Measurements from ENCODE around the gene EPN2.
A peak's percentile ranks its signal among the peaks of the same experiment; 100 is the strongest.

EPN2 gene

DNA sequence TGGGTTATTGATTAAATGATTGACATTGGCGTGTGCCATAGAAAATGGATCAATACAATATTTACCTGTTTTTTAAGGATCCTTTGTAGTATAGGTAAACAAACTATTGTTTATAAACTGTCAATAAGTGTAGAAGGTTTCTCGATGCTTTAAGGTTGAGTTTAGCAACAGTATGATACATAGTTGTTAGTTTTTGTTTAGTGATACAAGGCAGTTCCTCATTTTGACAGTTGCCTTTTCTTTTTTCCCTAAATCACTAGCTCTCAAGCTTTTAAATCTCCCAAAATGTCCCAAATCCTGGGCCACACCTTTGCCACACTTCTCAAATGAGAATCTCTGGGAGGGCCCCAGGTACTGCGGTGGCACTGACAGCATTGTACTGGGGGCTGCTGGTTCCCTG is 57.3 kb downstream of the EPN2 start:
- no peak for DNase-seq (ENCODE audit: low read depth in 2 of 2)

DNA sequence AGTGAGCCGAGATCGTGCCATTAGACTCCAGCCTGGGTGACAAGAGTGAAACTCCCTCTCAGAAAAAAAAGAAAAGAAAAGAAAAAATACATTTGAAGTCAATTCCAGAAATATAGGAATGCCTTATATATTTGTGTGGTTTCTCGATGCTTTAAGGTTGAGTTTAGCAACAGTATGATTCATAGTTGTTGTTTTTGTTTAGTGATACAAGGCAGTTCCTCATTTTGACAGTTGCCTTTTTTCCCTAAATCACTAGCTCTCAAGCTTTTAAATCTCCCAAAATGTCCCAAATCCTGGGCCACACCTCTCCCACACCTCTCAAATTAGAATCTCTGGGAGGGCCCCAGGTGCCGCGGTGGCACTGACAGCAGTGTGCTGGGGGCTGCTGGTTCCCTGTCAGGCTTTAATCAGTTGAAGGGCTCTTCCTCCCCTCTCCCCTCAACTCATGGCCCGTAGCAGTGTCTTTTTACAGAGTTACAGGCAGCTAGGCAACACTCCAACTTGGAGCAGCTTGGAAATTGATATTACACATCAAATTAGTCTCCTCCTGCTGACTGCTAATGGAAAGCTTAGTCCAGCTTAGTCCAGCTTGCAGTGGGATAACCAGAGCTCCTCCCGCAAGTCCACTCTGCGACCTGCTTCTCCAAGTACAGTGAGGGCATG is 58.4 kb downstream of the EPN2 start:
- DNase-seq (ENCODE audit: low read depth in 2 of 2) = no peak

DNA sequence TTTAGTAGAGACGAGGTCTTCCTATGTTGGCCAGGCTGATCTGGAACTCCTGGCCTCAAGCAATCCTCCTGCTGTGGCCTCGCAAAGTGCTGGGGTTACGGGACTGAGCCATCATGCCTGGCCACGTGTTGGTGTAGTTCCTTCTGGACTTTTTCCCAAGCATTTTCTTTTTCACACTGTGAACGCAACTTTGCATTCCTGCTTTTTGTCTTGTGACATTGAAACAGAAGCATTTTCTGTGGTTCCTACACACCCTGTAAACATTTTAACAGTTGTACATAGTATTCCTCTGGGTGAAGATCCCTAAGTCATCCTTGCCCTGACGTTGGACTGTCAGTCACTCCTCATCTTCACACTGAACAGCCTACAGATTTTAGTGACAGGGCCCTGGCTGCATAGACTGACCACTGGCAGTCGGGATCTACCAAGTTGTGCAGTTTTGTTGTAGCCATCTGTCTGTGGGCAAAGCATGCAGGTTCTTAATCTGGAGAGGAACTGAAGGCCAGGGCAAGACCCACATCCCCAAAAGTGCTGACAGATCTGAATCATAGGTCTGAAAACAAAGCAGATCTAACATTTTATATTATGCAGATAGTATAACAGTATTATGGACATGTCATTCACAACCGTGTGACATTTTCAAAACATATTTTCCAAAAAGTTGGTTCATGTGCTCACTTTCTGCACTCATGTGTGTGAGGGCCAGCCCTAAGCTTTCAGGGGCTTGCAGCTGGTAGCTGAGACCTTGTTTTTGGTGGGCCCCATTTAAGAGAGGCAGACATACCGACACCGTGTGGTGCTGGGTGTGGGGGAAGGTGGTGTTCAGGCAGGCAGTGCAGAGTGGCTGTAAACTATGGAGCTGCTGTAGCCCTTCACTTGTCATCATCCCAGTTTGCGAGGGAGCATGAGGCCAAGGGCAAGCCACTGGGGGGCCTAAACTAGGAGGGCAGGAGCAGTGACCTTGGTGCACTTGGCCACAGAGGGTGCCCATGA is 59.9 kb downstream of the EPN2 start:
- no peak for DNase-seq (ENCODE audit: low read depth in 2 of 2)

DNA sequence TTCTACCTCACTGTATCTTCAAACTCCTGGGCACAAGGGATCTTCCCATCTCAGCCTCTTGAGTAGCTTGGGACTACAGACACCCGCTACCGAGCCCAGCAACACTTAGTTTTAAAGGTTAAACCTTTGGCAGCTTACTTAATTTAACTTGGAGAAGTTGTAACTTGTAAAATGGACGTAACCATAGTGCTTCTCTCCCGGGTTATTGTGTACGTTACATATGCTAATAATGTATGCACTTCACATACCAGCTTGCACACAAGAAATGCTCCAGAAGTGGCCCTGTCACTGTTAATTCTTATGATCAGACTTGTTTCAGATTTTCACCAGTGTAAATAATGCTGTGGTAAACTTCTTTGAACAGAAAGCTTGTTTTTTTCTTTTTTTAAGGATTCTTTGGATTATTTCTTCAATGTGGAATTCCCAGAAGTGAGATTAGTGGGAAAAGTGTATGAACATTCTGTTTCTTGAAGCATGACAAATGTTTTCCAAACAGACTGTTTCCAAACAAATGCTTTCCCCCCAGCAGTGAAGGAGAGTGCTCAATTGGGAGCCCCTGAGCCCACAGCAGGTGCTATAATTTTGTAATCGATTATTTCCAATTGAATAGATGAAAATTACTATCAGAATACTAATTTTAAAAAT is 61.5 kb downstream of the EPN2 start:
- no peak for DNase-seq (ENCODE audit: low read depth in 2 of 2)

DNA sequence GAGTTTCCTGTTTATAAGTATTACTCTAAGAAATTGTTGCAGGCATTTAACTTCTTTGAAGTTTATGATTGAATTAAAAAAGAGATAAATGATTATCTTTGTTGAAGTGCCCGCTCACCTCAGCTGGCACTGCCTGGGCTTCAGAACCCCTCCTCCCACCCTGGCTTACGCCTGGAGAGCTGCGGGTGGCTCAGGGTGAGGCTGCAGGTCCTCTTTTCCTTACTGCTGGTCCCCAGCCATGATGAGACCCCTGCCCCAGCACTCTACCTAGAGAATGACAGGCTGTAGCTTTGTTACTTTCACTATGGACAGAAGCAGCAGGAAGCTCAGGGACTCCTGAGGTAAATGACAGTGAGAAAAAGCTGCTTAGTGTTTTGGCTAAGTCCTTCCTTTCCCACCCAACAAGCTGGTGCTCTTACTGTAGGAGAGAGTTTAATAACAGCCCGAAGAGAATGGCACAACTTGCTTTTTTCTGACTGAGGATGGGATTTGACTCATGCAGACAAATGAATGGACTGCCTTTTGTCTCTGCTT is 62.1 kb downstream of the EPN2 start:
- no peak for DNase-seq (ENCODE audit: low read depth in 2 of 2)

DNA sequence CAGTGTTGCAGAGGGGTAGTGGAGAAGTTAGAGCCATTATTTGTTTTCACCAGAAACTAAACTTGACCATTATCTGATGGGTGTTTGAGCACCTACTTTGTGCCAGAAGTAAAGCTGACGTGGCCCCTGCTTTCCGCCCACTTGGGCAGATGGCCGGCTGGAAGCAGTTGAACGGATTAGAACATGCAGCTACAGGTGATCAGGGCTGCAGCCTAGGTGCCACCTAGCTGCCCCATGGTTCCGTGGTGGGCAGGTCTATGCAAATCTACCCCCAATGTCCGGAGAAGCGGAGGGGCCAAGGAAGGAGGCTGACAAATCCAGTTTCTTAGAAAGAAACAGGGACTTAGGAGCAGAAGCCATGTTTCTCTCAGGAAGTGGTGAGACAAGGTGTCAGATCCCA is 62.7 kb downstream of the EPN2 start:
- DNase-seq (ENCODE audit: low read depth in 2 of 2) = no peak

DNA sequence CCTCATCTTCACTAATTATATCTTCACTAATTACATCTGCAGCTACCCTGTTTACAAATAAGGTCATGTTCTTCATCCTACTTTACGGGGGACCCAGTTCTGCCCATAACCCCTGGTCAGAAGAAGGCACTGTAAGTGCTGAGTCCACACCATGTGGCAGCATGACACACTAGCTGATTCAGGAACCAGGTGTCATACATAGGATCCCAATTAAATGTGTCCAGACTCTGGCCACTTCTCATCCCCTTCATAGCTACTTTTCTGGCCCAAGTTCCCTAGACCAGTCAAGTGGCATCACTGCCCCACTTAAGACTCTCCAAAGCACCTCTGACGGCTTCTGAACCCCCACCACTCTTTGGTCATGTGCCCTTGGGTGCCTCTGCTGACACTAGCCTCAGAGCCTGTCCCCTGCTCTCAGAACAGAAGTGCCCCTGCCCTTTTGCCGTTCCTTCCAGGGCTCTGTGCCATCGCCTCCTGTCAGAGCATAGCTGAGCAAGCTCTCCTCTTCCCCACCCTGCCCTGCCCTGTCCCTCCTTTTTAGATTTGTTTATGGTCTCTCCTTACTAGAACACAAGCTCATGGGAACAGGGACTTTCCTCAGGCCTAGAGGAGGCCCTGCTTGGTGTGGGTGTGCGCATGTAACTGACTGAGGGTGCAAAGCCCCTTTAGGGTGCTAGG is 64.2 kb downstream of the EPN2 start:
- no peak for DNase-seq (ENCODE audit: low read depth in 2 of 2)

- DNase-seq (ENCODE audit: low read depth in 2 of 2) = no peak
Measured at GRCh38 chr17:19301973-19302372, 64.8 kb downstream of the EPN2 start.

DNA sequence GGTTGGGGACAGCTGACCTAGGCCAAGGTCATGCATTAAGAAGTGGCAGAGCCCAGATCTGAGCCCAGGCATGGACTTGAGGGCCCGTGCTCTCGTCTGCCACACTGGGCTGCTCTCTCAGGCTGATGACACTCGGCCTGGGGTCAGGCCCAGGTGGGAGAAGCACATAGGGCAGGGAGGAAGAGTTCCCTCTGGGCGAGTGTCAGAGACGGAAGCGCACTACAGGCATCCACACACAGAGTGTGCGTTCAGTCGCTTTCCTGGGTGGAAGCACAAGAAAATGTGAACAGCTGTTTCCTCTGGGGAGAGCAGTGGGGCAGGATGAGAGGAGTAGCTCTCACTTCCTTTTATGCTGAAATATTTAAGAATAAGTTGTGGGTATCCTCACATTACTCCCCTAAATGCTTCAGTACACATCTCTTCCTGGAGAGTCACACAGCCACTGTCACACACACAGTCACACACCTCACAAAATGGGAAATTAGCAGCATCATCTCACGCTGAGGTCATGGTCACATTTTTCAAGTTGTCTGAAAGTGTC is 65.7 kb downstream of the EPN2 start:
- no peak for DNase-seq (ENCODE audit: low read depth in 2 of 2)

DNA sequence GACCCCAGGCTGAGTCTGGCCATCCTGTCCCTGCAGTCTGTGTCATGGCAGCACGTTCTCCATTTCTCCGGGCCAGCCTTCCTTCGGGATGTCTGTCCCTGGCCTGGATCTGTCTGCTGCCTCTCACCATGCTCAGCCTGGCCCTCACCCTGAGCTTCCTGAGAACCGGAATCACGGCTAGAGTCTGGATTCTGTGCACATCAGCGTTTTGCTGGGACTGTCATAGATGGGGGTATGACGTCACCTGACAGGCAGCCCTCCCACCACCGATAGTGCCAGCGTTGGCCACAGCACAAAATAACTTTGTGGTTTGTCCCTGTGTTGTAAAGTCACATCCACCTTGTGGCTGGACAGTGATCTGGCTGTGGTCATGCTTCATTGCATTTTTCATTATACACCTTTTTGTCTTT is 66.2 kb downstream of the EPN2 start:
- no peak for DNase-seq (ENCODE audit: low read depth in 2 of 2)

DNA sequence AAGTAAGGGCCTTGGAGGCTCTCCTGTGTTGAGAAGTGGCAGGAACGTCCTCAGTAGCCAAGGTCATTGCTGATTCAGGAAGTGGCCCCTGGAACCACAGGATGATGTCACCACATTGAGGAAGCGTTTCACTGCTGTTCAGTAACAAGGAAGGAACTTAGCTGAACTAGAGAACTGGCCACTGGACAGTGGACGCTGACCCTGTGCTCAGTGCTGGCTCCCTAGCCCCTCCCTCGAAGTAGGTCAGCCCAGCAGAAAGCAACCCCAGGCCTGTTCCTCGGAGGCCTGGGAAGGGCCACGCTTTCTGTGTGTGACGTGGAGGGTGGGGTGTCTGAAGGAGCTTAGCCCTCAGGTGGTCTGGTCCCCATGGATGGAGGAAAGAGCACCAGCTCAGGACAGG is 67.0 kb downstream of the EPN2 start:
- DNase-seq (ENCODE audit: low read depth in 2 of 2) = no peak

- DNase-seq (ENCODE audit: low read depth in 2 of 2) = no peak
Measured at GRCh38 chr17:19304751-19305150, 67.6 kb downstream of the EPN2 start.

GRCh38 chr17:19305256-19305655 is 68.1 kb downstream of the EPN2 start:
- no peak for DNase-seq (ENCODE audit: low read depth in 2 of 2)

DNA sequence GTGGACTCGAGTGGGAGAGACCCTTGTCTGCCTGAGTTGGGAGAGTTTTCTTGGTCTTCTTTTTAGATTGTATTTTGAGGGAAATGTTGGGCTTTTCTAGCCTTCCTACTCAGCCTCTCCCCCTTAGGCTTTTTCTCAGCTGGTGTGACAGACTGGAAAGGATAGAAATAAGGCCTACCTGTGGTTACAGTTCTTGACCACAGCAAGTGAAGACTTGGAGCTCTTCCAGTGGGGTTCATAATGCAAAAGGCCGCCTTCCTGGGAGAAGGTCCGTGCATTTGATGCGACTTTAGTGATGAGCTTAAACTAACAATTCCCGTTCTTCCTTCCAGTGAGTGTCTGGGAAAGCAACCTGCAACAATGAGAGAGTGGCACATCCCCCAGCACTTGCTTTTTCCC is 68.6 kb downstream of the EPN2 start:
- DNase-seq (ENCODE audit: low read depth in 2 of 2) = no peak

DNA sequence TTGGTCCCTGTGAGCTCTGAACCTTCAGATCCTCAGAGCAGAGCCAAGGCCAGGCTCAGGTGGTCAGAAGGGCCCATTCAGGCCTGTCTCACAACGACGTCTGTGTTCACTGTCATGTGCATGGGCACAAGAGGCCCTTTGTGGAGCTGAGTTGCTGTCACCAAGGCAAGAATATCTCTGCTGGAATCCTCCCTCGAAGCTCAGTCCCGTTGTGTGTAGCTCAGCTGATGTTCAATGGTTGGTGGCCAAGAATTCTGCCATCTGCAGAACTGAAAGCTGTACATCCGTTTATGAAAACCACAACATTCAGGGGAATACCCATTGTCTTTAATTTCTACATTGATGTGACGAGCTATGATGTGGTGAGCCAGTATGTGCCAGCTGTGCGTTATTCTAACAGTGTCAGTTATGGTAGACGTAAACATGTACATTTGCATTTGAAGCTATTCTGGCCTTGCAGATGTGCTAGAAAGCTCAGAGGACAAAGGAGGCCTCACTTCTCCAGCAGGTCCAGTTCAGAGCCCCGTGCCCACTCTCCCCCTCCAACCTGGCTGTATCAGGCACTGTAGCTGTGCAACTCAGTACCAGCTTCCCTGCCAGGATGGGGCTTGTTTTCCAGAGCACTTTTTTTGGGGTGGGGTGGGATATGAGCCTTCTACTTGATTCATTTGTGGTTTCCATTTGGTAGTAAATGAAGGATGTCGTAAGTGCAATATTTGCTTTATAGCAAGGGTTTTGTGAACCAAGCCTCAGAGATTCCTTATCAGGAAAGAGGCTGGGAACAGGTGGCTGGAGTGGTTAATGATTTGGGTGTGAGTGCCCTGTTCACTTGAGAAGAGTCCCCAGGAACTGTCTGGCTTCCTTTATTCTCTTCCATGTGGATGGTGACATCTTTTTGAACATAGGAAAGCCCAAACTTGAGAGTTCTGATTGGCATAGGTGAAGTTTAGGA is 69.3 kb downstream of the EPN2 start:
- DNase-seq (ENCODE audit: low read depth in 2 of 2) = peak in 1 of 2 donors; percentile 4

- DNase-seq (ENCODE audit: low read depth in 2 of 2) = no peak
Measured at GRCh38 chr17:19307521-19307920, 70.4 kb downstream of the EPN2 start.

DNA sequence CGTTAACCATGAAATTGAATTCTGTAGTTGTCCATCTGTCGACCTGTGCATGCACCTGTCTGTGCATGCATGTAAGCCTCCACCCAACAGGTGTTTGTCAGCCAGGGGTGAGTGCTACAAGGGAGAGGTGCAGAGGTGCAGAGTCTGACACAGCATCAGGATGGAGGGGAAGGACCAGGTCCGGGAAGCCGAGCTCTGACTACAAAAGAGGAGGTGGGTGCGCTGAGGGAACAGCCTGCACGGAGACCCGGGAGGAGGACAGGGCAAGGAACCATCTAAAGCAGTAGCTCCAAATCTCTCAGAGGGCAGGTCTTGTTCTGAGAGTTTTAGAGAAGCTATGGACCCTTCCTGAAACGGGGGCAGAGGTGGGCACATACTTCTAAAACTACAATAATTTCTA is 71.2 kb downstream of the EPN2 start:
- DNase-seq (ENCODE audit: low read depth in 2 of 2) = no peak

DNA sequence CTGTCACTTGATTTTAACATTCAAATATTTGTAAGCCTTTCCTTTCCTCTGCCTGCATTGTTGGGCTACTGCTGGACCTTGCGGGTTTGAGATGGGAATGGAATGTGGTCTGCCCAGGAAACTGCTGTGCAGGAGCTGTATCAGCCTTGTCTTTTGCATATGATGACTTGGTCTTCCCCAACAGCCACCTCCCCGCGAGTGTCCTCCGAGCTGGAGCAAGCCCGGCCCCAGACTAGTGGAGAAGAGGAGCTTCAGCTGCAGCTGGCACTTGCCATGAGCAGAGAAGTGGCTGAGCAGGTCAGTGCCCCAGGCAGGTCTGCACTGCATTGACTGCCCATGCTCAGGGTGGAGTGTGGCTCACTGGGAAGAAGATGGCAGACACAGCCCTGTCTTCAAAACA is 72.5 kb downstream of the EPN2 start:
- DNase-seq (ENCODE audit: low read depth in 2 of 2) = no peak

DNA sequence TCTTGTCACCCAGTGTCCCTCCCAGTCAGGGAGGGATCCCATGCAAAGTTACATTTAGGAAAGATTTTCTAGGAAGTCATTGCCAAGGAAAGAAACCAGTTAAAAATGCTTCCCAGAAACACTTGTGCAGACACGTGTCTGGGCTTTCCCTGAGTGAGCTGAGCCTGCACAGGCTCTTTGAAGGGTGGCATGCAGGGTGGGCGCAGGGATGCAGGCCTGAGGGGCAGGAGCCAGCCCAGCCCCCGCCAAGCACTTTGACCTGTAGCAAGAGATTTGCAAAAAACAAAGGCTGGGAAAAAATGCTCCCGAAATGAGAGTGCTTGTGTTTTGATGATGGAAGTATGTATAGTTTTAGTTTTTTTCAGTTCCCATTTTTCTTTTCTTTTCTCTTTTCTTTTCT is 73.0 kb downstream of the EPN2 start:
- DNase-seq (ENCODE audit: low read depth in 2 of 2) = no peak

DNA sequence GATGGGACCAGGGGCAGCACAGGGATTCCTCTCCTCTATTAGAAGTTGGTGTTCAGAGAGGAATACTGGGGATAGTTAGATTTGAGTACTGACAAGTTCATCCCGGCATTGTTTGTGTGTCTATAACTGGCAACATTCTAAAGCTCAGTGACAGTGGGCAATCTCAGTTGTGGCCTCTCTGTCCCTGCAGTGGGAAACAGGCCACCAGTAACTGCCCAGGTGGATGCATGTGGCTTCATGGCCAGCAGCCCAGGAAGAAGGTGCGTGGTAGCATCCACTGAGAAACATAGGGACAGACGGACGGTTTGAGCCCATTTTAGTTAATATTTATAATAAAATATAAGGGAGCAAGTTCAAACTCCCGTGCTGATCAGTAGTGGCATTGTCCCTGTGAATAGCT is 73.8 kb downstream of the EPN2 start:
- no peak for DNase-seq (ENCODE audit: low read depth in 2 of 2)

Data from stimulated activated CD4-positive, alpha-beta T cell treated with anti-CD3 and anti-CD28 coated beads, Interleukin-4, amount 100 ng/mL, for 48 hours (primary cell).